GM23338 (cell line): ENCODE data around the gene NENF. TPM values are rescaled to one million over a fixed set of nuclear protein-coding genes. Genes with fewer than 3 reads are reported as not detected.

Experiments used
- ATAC-seq: fragments of 200-7000 bp; cut with Tn5 transposase; 3 replicates; pipeline ENCODE4 v1.9.1; 2020
- DNase-seq: peaks from one replicate; pipeline ENCODE4 v3.0.0-alpha.2; 2015; ENCODE audit warnings: low spot score
- H2AFZ ChIP-seq: fragments of 200-600 bp; sonication (generic); 2 replicates; pipeline ENCODE4 v1.8.0; 2016; ENCODE audit warnings: antibody characterized with exemption, mild to moderate bottlenecking, moderate library complexity
- H3F3A ChIP-seq: fragments of 200-600 bp; sonication (generic); replicated peaks from 2 replicates; pipeline ENCODE4 v1.8.0; 2017; ENCODE audit warnings: antibody characterized with exemption, mixed run types, low read depth
- H3K27ac ChIP-seq: fragments of 200-600 bp; sonication (generic); 2 replicates; pipeline ENCODE4 v1.6.1; 2016; ENCODE audit warnings: low read depth
- H3K27me3 ChIP-seq: fragments of 200-600 bp; sonication (generic); 2 replicates; pipeline ENCODE4 v1.8.0; 2016; ENCODE audit warnings: mild to moderate bottlenecking, mixed run types, moderate library complexity; ENCODE audit not compliant: insufficient read depth
- H3K36me3 ChIP-seq: fragments of 200-600 bp; sonication (generic); 2 replicates; pipeline ENCODE4 v1.8.0; 2016; ENCODE audit warnings: mild to moderate bottlenecking; ENCODE audit not compliant: insufficient read depth
- H3K4me1 ChIP-seq: fragments of 200-600 bp; sonication (generic); 2 replicates; pipeline ENCODE4 v1.8.0; 2016; ENCODE audit warnings: mild to moderate bottlenecking, moderate library complexity; ENCODE audit not compliant: insufficient read depth
- H3K4me2 ChIP-seq: fragments of 200-600 bp; sonication (generic); 2 replicates; pipeline ENCODE4 v1.7.1; 2017; ENCODE audit warnings: mixed run types
- H3K4me3 ChIP-seq: fragments of 200-600 bp; sonication (generic); 2 replicates; pipeline ENCODE4 v1.6.1; 2016; ENCODE audit warnings: mixed run types
- H3K79me2 ChIP-seq: fragments of 200-600 bp; sonication (generic); replicated peaks from 2 replicates; pipeline ENCODE4 v1.8.0; 2017; ENCODE audit warnings: mild to moderate bottlenecking; ENCODE audit not compliant: insufficient read depth
- H3K9me2 ChIP-seq: fragments of 200-600 bp; sonication (generic); 2 replicates; pipeline ENCODE4 v1.8.0; 2017; ENCODE audit not compliant: insufficient read depth
- H4K20me1 ChIP-seq: fragments of 200-600 bp; sonication (generic); replicated peaks from 2 replicates; pipeline ENCODE4 v1.8.0; 2017; ENCODE audit warnings: mild to moderate bottlenecking; ENCODE audit not compliant: insufficient read depth
- H3K27ac Mint-ChIP-seq: 2 replicates; pipeline ENCODE4 v1.8.0; 2020; ENCODE audit warnings: inconsistent platforms, mild to moderate bottlenecking, moderate library complexity, mixed read lengths
- H3K27me3 Mint-ChIP-seq: 3 replicates; pipeline ENCODE4 v1.8.0; 2022; ENCODE audit warnings: low read depth, mild to moderate bottlenecking, moderate library complexity, mixed read lengths, inconsistent platforms; ENCODE audit not compliant: insufficient read depth, poor library complexity
- H3K36me3 Mint-ChIP-seq: 3 replicates; pipeline ENCODE4 v1.8.0; 2021; ENCODE audit warnings: low read depth, mild to moderate bottlenecking, inconsistent platforms, moderate library complexity, mixed read lengths
- H3K4me1 Mint-ChIP-seq: 3 replicates; pipeline ENCODE4 v1.8.0; 2020; ENCODE audit warnings: mild to moderate bottlenecking, inconsistent platforms, mixed read lengths
- H3K4me3 Mint-ChIP-seq: 3 replicates; pipeline ENCODE4 v1.8.0; 2021; ENCODE audit warnings: moderate library complexity, mild to moderate bottlenecking, inconsistent platforms, mixed read lengths
- H3K9me3 Mint-ChIP-seq: 3 replicates; pipeline ENCODE4 v1.8.0; 2020; ENCODE audit warnings: moderate library complexity, mild to moderate bottlenecking, inconsistent platforms, mixed read lengths
- EZH2 ChIP-seq: fragments of 200-600 bp; sonication (generic); IDR thresholded peaks from one replicate; pipeline ENCODE4 v1.8.0; 2017; ENCODE audit warnings: antibody characterized with exemption, mild to moderate bottlenecking, low read depth; ENCODE audit not compliant: unreplicated experiment
- EZH2phosphoT487 ChIP-seq: fragments of 200-600 bp; sonication (generic); IDR thresholded peaks from one replicate; pipeline ENCODE4 v1.8.1; 2018; ENCODE audit warnings: antibody characterized with exemption; ENCODE audit not compliant: unreplicated experiment
- NANOG ChIP-seq: IDR thresholded peaks from 2 replicates; pipeline ENCODE4 v1.6.1; 2016; ENCODE audit warnings: antibody characterized with exemption, borderline replicate concordance
- POLR2AphosphoS5 ChIP-seq: IDR thresholded peaks from 2 replicates; pipeline ENCODE4 v1.6.1; 2016; ENCODE audit warnings: antibody characterized with exemption, low read depth
- STAT1 ChIP-seq: IDR thresholded peaks from one replicate; pipeline ENCODE4 v1.6.1; 2016; ENCODE audit warnings: antibody characterized with exemption; ENCODE audit not compliant: unreplicated experiment
- ZNF331 ChIP-seq: fragments of 250-450 bp; sonication (Bioruptor Pico); IDR thresholded peaks from 2 replicates; pipeline ENCODE4 v1.5.0; 2020; ENCODE audit warnings: low read depth, mild to moderate bottlenecking, moderate library complexity
- polyA plus RNA-seq: library from polyadenylated mRNA; unstranded; fragments of >200 nt; fragmentation: Nextera tagmentation; extraction: Ambion mirVana; gene quantifications from 2 replicates; pipeline ENCODE4 v1.2.1, GENCODE V29; 2016
- total RNA-seq: library from RNA; depleted of rRNA; stranded (reverse); fragments of >200 nt; shearing (Covaris generic); gene quantifications from 2 replicates; pipeline ENCODE4 v1.2.3, GENCODE V29; 2014
- TF ChIP-seq, protein P1 (sequence below): fragments of 250-450 bp; sonication (Bioruptor Pico); IDR thresholded peaks from 2 replicates; pipeline ENCODE4 v1.5.0; 2020; ENCODE audit warnings: mild to moderate bottlenecking, moderate library complexity
- TF ChIP-seq, protein P2 (sequence below): IDR thresholded peaks from one replicate; pipeline ENCODE4 v1.6.1; 2018; ENCODE audit warnings: antibody characterized with exemption; ENCODE audit not compliant: unreplicated experiment
- TF ChIP-seq, protein P3 (sequence below), 2 experiments: fragments of 200-600 bp in 1 of 2; sonication (generic) in 1 of 2; conservative IDR thresholded peaks; 2 replicates each; pipeline versions ENCODE4 v1.5.1 to v1.6.1; 2016 to 2017; ENCODE audit warnings: antibody characterized with exemption in 2 of 2, low read depth in 2 of 2, mild to moderate bottlenecking in 2 of 2, moderate library complexity in 1 of 2

Gene NENF
- total and polyA plus RNA-seq, 2 experiments from 2014 or later: 27.6 to 60.7 TPM

DNA sequence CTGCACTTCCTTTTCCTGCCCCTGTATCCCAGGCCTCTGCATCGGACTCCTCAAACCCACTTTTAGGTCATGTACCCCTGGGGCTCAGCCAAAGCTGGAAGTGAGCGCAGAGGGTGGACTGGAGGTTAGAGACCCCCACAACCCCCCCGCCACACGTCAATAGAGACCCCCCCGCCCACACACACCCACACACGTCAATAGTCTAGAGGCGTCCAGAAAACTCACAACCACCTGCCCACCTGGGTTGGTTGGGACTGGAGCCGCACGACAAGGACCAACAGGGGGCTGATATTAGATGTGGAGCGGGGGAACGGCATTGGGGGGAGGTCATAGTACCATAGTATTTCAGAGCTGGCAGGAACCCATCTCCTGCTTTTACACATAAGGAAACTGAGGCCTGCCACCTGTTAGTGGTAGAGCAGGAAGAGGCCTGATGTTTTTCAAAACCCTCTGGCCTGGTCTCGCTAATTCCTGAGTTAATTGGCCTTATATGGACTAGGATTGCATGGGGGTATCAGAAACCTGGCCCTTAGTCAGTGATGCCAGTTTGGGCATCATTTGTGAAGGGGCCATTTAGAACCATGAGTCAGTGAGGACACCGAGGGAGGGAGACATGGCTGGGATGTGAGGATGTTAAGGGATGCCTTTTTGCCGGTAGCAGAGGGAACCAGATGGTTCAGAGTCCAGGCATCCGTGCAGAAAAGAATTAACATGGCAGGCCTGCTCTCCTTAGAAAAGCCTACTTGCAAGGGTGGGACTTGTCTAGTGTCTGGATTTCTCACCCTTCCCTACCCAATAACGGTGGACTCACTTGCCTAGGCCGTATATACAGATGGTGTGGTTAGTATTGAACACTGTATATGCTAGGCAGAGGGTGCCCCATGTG lies 1.1 kb downstream of the NENF start (continued):
- TF ChIP-seq, protein P1, sequence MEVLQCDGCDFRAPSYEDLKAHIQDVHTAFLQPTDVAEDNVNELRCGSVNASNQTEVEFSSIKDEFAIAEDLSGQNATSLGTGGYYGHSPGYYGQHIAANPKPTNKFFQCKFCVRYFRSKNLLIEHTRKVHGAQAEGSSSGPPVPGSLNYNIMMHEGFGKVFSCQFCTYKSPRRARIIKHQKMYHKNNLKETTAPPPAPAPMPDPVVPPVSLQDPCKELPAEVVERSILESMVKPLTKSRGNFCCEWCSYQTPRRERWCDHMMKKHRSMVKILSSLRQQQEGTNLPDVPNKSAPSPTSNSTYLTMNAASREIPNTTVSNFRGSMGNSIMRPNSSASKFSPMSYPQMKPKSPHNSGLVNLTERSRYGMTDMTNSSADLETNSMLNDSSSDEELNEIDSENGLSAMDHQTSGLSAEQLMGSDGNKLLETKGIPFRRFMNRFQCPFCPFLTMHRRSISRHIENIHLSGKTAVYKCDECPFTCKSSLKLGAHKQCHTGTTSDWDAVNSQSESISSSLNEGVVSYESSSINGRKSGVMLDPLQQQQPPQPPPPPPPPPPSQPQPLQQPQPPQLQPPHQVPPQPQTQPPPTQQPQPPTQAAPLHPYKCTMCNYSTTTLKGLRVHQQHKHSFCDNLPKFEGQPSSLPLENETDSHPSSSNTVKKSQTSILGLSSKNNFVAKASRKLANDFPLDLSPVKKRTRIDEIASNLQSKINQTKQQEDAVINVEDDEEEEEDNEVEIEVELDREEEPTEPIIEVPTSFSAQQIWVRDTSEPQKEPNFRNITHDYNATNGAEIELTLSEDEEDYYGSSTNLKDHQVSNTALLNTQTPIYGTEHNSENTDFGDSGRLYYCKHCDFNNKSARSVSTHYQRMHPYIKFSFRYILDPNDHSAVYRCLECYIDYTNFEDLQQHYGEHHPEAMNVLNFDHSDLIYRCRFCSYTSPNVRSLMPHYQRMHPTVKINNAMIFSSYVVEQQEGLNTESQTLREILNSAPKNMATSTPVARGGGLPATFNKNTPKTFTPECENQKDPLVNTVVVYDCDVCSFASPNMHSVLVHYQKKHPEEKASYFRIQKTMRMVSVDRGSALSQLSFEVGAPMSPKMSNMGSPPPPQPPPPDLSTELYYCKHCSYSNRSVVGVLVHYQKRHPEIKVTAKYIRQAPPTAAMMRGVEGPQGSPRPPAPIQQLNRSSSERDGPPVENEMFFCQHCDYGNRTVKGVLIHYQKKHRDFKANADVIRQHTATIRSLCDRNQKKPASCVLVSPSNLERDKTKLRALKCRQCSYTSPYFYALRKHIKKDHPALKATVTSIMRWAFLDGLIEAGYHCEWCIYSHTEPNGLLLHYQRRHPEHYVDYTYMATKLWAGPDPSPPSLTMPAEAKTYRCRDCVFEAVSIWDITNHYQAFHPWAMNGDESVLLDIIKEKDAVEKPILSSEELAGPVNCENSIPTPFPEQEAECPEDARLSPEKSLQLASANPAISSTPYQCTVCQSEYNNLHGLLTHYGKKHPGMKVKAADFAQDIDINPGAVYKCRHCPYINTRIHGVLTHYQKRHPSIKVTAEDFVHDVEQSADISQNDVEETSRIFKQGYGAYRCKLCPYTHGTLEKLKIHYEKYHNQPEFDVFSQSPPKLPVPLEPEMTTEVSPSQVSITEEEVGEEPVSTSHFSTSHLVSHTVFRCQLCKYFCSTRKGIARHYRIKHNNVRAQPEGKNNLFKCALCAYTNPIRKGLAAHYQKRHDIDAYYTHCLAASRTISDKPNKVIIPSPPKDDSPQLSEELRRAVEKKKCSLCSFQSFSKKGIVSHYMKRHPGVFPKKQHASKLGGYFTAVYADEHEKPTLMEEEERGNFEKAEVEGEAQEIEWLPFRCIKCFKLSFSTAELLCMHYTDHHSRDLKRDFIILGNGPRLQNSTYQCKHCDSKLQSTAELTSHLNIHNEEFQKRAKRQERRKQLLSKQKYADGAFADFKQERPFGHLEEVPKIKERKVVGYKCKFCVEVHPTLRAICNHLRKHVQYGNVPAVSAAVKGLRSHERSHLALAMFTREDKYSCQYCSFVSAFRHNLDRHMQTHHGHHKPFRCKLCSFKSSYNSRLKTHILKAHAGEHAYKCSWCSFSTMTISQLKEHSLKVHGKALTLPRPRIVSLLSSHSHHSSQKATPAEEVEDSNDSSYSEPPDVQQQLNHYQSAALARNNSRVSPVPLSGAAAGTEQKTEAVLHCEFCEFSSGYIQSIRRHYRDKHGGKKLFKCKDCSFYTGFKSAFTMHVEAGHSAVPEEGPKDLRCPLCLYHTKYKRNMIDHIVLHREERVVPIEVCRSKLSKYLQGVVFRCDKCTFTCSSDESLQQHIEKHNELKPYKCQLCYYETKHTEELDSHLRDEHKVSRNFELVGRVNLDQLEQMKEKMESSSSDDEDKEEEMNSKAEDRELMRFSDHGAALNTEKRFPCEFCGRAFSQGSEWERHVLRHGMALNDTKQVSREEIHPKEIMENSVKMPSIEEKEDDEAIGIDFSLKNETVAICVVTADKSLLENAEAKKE (CRISPR knock-in tag): no peak
- TF ChIP-seq EZH2 (no peak), ZNF331 (CRISPR knock-in tag) (no peak), STAT1 (no peak), EZH2phosphoT487 (no peak), POLR2AphosphoS5 (no peak), NANOG (no peak)

DNA sequence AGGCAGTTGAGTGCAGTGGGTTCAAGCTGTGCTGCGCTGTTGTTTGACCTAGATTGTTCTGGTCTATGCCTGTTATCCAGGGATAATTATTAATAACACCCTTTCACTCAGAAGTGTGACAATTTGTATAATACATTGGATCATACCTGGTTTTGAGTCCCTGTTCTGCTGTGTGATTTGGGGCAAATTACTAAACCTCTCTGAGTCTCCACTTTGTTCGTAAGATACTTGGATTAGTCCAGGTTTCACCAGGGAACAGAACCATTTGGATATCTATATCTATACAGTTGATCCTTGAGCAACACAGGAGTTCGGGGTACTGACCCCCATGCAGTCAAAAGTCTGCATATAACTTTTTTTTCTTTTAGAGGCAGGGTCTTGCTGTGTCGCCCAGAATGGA lies 2.3 kb downstream of the NENF start:
- Histone ChIP-seq H3K4me2 (no peak overlapping the region), H3K27me3 (peaks cover 12% of the 10 kb centered on the region), H2AFZ (no peak overlapping the region), H3K79me2 (no peaks in the 10 kb centered on the region), H3K4me3 (no peak overlapping the region), H3K36me3 (no peaks in the 10 kb centered on the region), H3K9me2 (no peaks in the 10 kb centered on the region), H4K20me1 (0 out of 2 replicates have a peak, but pooled peaks cover 4% of the 10 kb centered on the region), H3K4me1 (peaks cover 16% of the 10 kb centered on the region; the same call in 1 of the 2 replicates), H3K27ac (no peak overlapping the region), H3F3A (no peaks in the 10 kb centered on the region)
- no peaks in the 10 kb centered on the region for H3K36me3 Mint-ChIP-seq
- H3K4me3 Mint-ChIP-seq: no peak overlapping the region
- H3K27me3 Mint-ChIP-seq: peaks cover 7% of the 10 kb centered on the region
- peaks cover 18% of the 10 kb centered on the region for H3K4me1 Mint-ChIP-seq
- no peak overlapping the region for H3K27ac Mint-ChIP-seq
- no peak for ATAC-seq
- no peak for DNase-seq
- TF ChIP-seq, protein P2, sequence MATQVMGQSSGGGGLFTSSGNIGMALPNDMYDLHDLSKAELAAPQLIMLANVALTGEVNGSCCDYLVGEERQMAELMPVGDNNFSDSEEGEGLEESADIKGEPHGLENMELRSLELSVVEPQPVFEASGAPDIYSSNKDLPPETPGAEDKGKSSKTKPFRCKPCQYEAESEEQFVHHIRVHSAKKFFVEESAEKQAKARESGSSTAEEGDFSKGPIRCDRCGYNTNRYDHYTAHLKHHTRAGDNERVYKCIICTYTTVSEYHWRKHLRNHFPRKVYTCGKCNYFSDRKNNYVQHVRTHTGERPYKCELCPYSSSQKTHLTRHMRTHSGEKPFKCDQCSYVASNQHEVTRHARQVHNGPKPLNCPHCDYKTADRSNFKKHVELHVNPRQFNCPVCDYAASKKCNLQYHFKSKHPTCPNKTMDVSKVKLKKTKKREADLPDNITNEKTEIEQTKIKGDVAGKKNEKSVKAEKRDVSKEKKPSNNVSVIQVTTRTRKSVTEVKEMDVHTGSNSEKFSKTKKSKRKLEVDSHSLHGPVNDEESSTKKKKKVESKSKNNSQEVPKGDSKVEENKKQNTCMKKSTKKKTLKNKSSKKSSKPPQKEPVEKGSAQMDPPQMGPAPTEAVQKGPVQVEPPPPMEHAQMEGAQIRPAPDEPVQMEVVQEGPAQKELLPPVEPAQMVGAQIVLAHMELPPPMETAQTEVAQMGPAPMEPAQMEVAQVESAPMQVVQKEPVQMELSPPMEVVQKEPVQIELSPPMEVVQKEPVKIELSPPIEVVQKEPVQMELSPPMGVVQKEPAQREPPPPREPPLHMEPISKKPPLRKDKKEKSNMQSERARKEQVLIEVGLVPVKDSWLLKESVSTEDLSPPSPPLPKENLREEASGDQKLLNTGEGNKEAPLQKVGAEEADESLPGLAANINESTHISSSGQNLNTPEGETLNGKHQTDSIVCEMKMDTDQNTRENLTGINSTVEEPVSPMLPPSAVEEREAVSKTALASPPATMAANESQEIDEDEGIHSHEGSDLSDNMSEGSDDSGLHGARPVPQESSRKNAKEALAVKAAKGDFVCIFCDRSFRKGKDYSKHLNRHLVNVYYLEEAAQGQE: no peak
- TF ChIP-seq NANOG: no peak
- TF ChIP-seq EZH2phosphoT487: no peak
- TF ChIP-seq STAT1: no peak
- TF ChIP-seq, protein P3, sequence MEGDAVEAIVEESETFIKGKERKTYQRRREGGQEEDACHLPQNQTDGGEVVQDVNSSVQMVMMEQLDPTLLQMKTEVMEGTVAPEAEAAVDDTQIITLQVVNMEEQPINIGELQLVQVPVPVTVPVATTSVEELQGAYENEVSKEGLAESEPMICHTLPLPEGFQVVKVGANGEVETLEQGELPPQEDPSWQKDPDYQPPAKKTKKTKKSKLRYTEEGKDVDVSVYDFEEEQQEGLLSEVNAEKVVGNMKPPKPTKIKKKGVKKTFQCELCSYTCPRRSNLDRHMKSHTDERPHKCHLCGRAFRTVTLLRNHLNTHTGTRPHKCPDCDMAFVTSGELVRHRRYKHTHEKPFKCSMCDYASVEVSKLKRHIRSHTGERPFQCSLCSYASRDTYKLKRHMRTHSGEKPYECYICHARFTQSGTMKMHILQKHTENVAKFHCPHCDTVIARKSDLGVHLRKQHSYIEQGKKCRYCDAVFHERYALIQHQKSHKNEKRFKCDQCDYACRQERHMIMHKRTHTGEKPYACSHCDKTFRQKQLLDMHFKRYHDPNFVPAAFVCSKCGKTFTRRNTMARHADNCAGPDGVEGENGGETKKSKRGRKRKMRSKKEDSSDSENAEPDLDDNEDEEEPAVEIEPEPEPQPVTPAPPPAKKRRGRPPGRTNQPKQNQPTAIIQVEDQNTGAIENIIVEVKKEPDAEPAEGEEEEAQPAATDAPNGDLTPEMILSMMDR (conservative IDR thresholded peaks at IDR 0.05; ENCODE audit: low read depth in 2 of 2): no peak
- no peaks in the 10 kb centered on the region for H3K9me3 Mint-ChIP-seq
